ENCODE data around the gene MXD3. TPM values are rescaled to one million over a fixed set of nuclear protein-coding genes. Genes with fewer than 3 reads are reported as not detected.

The MXD3 gene
- polyA plus RNA-seq, 3 donors: 21.5 to 61.9 (median 25.5) TPM

GRCh38 chr5:177275883-177276282 is 35.8 kb downstream of the MXD3 start:
- Mint-ChIP-seq H3K36me3 (peaks cover 78 to 92% of the 10 kb centered on the region in 2 donors), H3K4me1 (no peaks in the 10 kb centered on the region), H3K27me3 (ENCODE audit: low read depth in 3 of 3) (peaks cover 0 to 2% (median 0%) of the 10 kb centered on the region in 3 donors), H3K4me3 (no peak overlapping the region), H3K27ac (peak overlapping the region in 1 of 7 donors; percentile 41), H3K9me3 (no peaks in the 10 kb centered on the region)
- H3K4me2 ChIP-seq (replicated peaks; ENCODE audit: extremely low read depth, low read length, poor library complexity, severe bottlenecking): no peak overlapping the region
- peaks cover 70 to 96% of the 10 kb centered on the region in 2 donors for H3K36me3 ChIP-seq (replicated peaks in 1 of 2; ENCODE audit: control insufficient read depth in 1 of 2, insufficient read depth in 2 of 2, low read length in 2 of 2)
- no peak overlapping the region for H2AFZ ChIP-seq (ENCODE audit: insufficient read depth, low read depth, low read length, poor library complexity, severe bottlenecking)
- H3K4me1 ChIP-seq (ENCODE audit: control insufficient read depth in 1 of 2, insufficient read depth in 2 of 2, low read length in 2 of 2): no peaks in the 10 kb centered on the region
- no peak overlapping the region for H3K4me3 ChIP-seq (replicated peaks in 1 of 3; ENCODE audit: low read depth in 2 of 3, low read length in 3 of 3)
- H3K27ac ChIP-seq (ENCODE audit: low read depth in 1 of 2, low read length in 2 of 2): no peak overlapping the region
- no peaks in the 10 kb centered on the region for H3K79me2 ChIP-seq (ENCODE audit: insufficient read depth, low read length)
- no peaks in the 10 kb centered on the region for H3K9me3 ChIP-seq (replicated peaks in 1 of 2; ENCODE audit: control insufficient read depth in 1 of 2, insufficient read depth in 1 of 2, low read length in 2 of 2)
- WGBS (ENCODE audit: insufficient coverage): 100% methylated on average over 3 of the region's 6 CpGs
- no peaks in the 10 kb centered on the region for H3K27me3 ChIP-seq (ENCODE audit: control insufficient read depth in 2 of 2, insufficient read depth in 2 of 2, low read length in 2 of 2)
- TF ChIP-seq, protein P1, sequence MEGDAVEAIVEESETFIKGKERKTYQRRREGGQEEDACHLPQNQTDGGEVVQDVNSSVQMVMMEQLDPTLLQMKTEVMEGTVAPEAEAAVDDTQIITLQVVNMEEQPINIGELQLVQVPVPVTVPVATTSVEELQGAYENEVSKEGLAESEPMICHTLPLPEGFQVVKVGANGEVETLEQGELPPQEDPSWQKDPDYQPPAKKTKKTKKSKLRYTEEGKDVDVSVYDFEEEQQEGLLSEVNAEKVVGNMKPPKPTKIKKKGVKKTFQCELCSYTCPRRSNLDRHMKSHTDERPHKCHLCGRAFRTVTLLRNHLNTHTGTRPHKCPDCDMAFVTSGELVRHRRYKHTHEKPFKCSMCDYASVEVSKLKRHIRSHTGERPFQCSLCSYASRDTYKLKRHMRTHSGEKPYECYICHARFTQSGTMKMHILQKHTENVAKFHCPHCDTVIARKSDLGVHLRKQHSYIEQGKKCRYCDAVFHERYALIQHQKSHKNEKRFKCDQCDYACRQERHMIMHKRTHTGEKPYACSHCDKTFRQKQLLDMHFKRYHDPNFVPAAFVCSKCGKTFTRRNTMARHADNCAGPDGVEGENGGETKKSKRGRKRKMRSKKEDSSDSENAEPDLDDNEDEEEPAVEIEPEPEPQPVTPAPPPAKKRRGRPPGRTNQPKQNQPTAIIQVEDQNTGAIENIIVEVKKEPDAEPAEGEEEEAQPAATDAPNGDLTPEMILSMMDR (IDR thresholded peaks at IDR 0.05): no peak
- no peak for DNase-seq
- peaks cover 5% of the 10 kb centered on the region for H4K20me1 ChIP-seq (ENCODE audit: insufficient read depth, low read length)
- no peak overlapping the region for H3K9ac ChIP-seq (ENCODE audit: insufficient read depth, low read length, poor library complexity, severe bottlenecking)
- intact Hi-C loops (cut with micrococcal nuclease): no loop called here

DNA sequence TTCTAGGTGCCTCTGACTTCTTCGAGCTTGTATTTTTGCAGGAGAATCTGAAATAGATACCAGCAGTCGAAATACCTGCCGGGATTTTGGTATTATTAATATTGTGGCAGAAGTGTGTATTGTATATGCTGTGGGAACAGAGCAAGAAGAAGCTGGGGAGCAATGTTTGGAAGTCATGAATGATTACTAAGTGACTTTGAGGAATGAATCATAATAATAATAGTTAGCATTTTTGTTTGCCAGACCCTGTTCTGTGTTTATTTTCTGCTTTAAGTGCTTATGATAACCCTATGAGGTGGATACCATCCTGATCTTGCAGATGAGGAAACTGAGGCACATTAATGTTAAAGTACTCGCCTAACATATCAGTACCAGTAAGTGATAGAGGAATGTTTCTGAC is 40.6 kb downstream of the MXD3 start:
- Mint-ChIP-seq H3K27ac (no peak overlapping the region), H3K36me3 (peaks cover 82 to 95% of the 10 kb centered on the region in 2 donors)

More for the DNA sequence above, 40.6 kb downstream of the MXD3 start:
- Histone ChIP-seq H3K9me3 (replicated peaks in 1 of 2; ENCODE audit: control insufficient read depth in 1 of 2, insufficient read depth in 1 of 2, low read length in 2 of 2) (no peaks in the 10 kb centered on the region), H3K36me3 (replicated peaks in 1 of 2; ENCODE audit: control insufficient read depth in 1 of 2, insufficient read depth in 2 of 2, low read length in 2 of 2) (peaks cover 81 to 100% of the 10 kb centered on the region in 2 donors), H3K4me1 (ENCODE audit: control insufficient read depth in 1 of 2, insufficient read depth in 2 of 2, low read length in 2 of 2) (no peaks in the 10 kb centered on the region), H3K27ac (ENCODE audit: low read depth in 1 of 2, low read length in 2 of 2) (no peak overlapping the region), H2AFZ (ENCODE audit: insufficient read depth, low read depth, low read length, poor library complexity, severe bottlenecking) (no peak overlapping the region), H3K4me2 (replicated peaks; ENCODE audit: extremely low read depth, low read length, poor library complexity, severe bottlenecking) (no peak overlapping the region), H3K27me3 (ENCODE audit: control insufficient read depth in 2 of 2, insufficient read depth in 2 of 2, low read length in 2 of 2) (no peaks in the 10 kb centered on the region), H4K20me1 (ENCODE audit: insufficient read depth, low read length) (peaks cover 10% of the 10 kb centered on the region), H3K79me2 (ENCODE audit: insufficient read depth, low read length) (no peaks in the 10 kb centered on the region), H3K4me3 (replicated peaks in 1 of 3; ENCODE audit: low read depth in 2 of 3, low read length in 3 of 3) (no peak overlapping the region), H3K9ac (ENCODE audit: insufficient read depth, low read length, poor library complexity, severe bottlenecking) (no peak overlapping the region)
- no peaks in the 10 kb centered on the region for H3K4me1 Mint-ChIP-seq
- H3K4me3 Mint-ChIP-seq: no peak overlapping the region
- TF ChIP-seq, protein P1 (IDR thresholded peaks at IDR 0.05): no peak
- 87% methylated on average over 3 of the region's 4 CpGs for WGBS (ENCODE audit: insufficient coverage)
- DNase-seq: no peak
- intact Hi-C loops (cut with micrococcal nuclease): no loop called here
- no peaks in the 10 kb centered on the region for H3K9me3 Mint-ChIP-seq
- H3K27me3 Mint-ChIP-seq (ENCODE audit: low read depth in 3 of 3): peaks cover 0 to 2% (median 1%) of the 10 kb centered on the region in 3 donors

All from CD14-positive monocyte (primary cell).